Measurements from ENCODE around the gene RASA2. TPM values are rescaled to one million over a fixed set of nuclear protein-coding genes. Genes with fewer than 3 reads are reported as not detected.

RASA2 gene
- polyA plus RNA-seq, 1 donor (not counting 4 experiments of a cell fraction or from before 2014, with no cell fraction given), result 10.3 TPM

DNA sequence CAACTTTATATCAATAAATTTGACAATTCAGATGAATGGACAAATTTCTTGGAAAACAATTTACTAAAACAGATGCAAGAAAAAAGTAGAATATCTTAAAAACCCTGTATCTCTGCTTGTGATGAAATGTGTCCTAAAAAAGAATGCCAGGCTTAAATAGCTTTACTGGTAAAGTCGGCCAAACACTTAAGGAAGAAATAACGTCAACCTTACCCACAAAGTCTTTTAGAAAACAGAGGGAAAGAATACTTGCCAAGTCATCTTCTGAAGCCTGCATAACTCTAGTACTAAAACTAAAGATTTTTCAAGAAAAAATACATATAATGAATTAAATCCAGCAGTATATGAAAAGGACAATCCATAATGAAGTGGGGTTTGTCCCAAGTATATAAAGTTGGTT, 111.1 kb downstream of the RASA2 start:
- no peak overlapping the region for H3K4me3 ChIP-seq (ENCODE audit: control insufficient read depth in 2 of 3, extremely low read depth in 1 of 3, insufficient read depth in 2 of 3, low read depth in 1 of 3, low read length in 3 of 3)
- FAIRE-seq (peak; percentile 36), DNase-seq (ENCODE audit: low read depth, low spot score) (no peak)
- peaks cover 4 to 5% of the 10 kb centered on the region in 2 experiments for H3K36me3 ChIP-seq (ENCODE audit: control insufficient read depth in 2 of 2, extremely low read depth in 1 of 2, insufficient read depth in 2 of 2, low read length in 2 of 2)
- H4K20me1 ChIP-seq (ENCODE audit: control insufficient read depth, extremely low read depth, insufficient read depth, low read length), result no peaks in the 10 kb centered on the region
- peaks cover 4% of the 10 kb centered on the region for H3K4me1 ChIP-seq (ENCODE audit: control insufficient read depth, extremely low read depth, insufficient read depth, low read length)
- no peaks in the 10 kb centered on the region for H3K9me3 ChIP-seq (ENCODE audit: control insufficient read depth, low read depth, low read length)
- no peak overlapping the region for H2AFZ ChIP-seq (ENCODE audit: control insufficient read depth, low read length)
- H3K9me1 ChIP-seq (ENCODE audit: control insufficient read depth, extremely low read depth, insufficient read depth, low read length), result no peaks in the 10 kb centered on the region
- dilution Hi-C loops (cut with MboI; ENCODE audit: extremely low pct_ligation_motif_present, low sequenced_read_pairs), result no loop called here
- H3K79me2 ChIP-seq (ENCODE audit: control insufficient read depth, insufficient read depth, low read length), result no peaks in the 10 kb centered on the region
- H3K27me3 ChIP-seq (ENCODE audit: control insufficient read depth, extremely low read depth, insufficient read depth, low read length), result no peaks in the 10 kb centered on the region
- no peak overlapping the region for H3K27ac ChIP-seq (ENCODE audit: control insufficient read depth, insufficient read depth, low read length)
- H3K4me2 ChIP-seq (ENCODE audit: control insufficient read depth, extremely low read depth, insufficient read depth, low read depth, low read length), result no peak overlapping the region
- no peak overlapping the region for H3K9ac ChIP-seq (ENCODE audit: control insufficient read depth, extremely low read depth, insufficient read depth, low read length)
- no peak for TF ChIP-seq CTCF (optimal IDR thresholded peaks at IDR 0.05 in 1 of 3, IDR thresholded peaks at IDR 0.05 in 1 of 3, conservative IDR thresholded peaks at IDR 0.05 in 1 of 3; ENCODE audit: extremely low read depth in 1 of 3, insufficient read depth in 2 of 3, low read length in 3 of 3)

- Histone ChIP-seq H3K27ac (ENCODE audit: control insufficient read depth, insufficient read depth, low read length) (no peak overlapping the region), H3K4me1 (ENCODE audit: control insufficient read depth, extremely low read depth, insufficient read depth, low read length) (peaks cover 4% of the 10 kb centered on the region), H4K20me1 (ENCODE audit: control insufficient read depth, extremely low read depth, insufficient read depth, low read length) (no peaks in the 10 kb centered on the region), H3K79me2 (ENCODE audit: control insufficient read depth, insufficient read depth, low read length) (no peaks in the 10 kb centered on the region), H3K9me1 (ENCODE audit: control insufficient read depth, extremely low read depth, insufficient read depth, low read length) (no peaks in the 10 kb centered on the region), H3K4me2 (ENCODE audit: control insufficient read depth, extremely low read depth, insufficient read depth, low read depth, low read length) (no peak overlapping the region), H2AFZ (ENCODE audit: control insufficient read depth, low read length) (no peak overlapping the region), H3K27me3 (ENCODE audit: control insufficient read depth, extremely low read depth, insufficient read depth, low read length) (no peaks in the 10 kb centered on the region), H3K36me3 (ENCODE audit: control insufficient read depth in 2 of 2, extremely low read depth in 1 of 2, insufficient read depth in 2 of 2, low read length in 2 of 2) (peaks cover 4 to 5% of the 10 kb centered on the region in 2 experiments), H3K4me3 (ENCODE audit: control insufficient read depth in 2 of 3, extremely low read depth in 1 of 3, insufficient read depth in 2 of 3, low read depth in 1 of 3, low read length in 3 of 3) (no peak overlapping the region), H3K9ac (ENCODE audit: control insufficient read depth, extremely low read depth, insufficient read depth, low read length) (no peak overlapping the region), H3K9me3 (ENCODE audit: control insufficient read depth, low read depth, low read length) (no peaks in the 10 kb centered on the region)
- TF ChIP-seq EZH2 (IDR thresholded peaks at IDR 0.05; ENCODE audit: low read length), result no peak
- TF ChIP-seq CTCF (optimal IDR thresholded peaks at IDR 0.05 in 1 of 3, IDR thresholded peaks at IDR 0.05 in 1 of 3, conservative IDR thresholded peaks at IDR 0.05 in 1 of 3; ENCODE audit: extremely low read depth in 1 of 3, insufficient read depth in 2 of 3, low read length in 3 of 3), result no peak
- FAIRE-seq (no peak), DNase-seq (ENCODE audit: low read depth, low spot score) (no peak)
- dilution Hi-C loops (cut with MboI; ENCODE audit: extremely low pct_ligation_motif_present, low sequenced_read_pairs), result no loop called here
Measured at GRCh38 chr3:141600331-141600730, 113.5 kb downstream of the RASA2 start.
